Tibial artery (tissue), 4 donors: ENCODE measurements around the gene SLIT3.

Experiments
- DNase-seq, 2 donors: peaks; one replicate each; pipeline ENCODE4 v3.0.0-alpha.2; 2019
- H3K27ac ChIP-seq, 2 donors: fragments of 200-600 bp; sonication (generic) in 1 of 2; 1 replicate in 1 of 2; 2 replicates in 1 of 2; pipeline ENCODE4 v1.5.1; 2018 to 2019; ENCODE audit warnings: mild to moderate bottlenecking in 1 of 2
- H3K27me3 ChIP-seq, 2 donors: fragments of 200-600 bp; sonication (generic) in 1 of 2; one replicate each; pipeline versions ENCODE4 v1.5.1 to v1.6.0; 2016 to 2019
- H3K36me3 ChIP-seq, 3 donors: fragments of 200-600 bp; sonication (generic) in 2 of 3; one replicate each; pipeline ENCODE4 v1.5.1; 2016 to 2019; ENCODE audit warnings: mild to moderate bottlenecking in 2 of 3
- H3K4me1 ChIP-seq, 4 donors: fragments of 200-600 bp; sonication (generic) in 2 of 4; 1 replicate in 3 of 4; 2 replicates in 1 of 4; pipeline ENCODE4 v1.5.1; 2016 to 2019
- H3K4me3 ChIP-seq, 2 donors: fragments of 200-600 bp; sonication (generic) in 1 of 2; 1 replicate in 1 of 2; 2 replicates in 1 of 2; pipeline ENCODE4 v1.5.1; 2018 to 2019; ENCODE audit warnings: mild to moderate bottlenecking in 2 of 2
- H3K9me3 ChIP-seq, 3 donors: fragments of 200-600 bp; sonication (generic) in 1 of 3; one replicate each; pipeline ENCODE4 v1.5.1; 2016 to 2019
- CTCF ChIP-seq, 2 experiments: fragments of 200-600 bp in 1 of 2; fragments of 450-650 bp in 1 of 2; IDR thresholded peaks; one replicate each; pipeline ENCODE4 v1.5.1; 2017 to 2019; ENCODE audit warnings: antibody characterized with exemption in 2 of 2, mild to moderate bottlenecking in 1 of 2, moderate library complexity in 1 of 2
- intact Hi-C: fragments of 100-400 bp; cut with DNase I; formaldehyde crosslinking; loops from one replicate; pipeline ENCODE4 v1.15.0; 2023; ENCODE audit warnings: low total_unique reads

The SLIT3 gene

GRCh38 chr5:169299191-169299662 is 1.7 kb downstream of the SLIT3 start:
- Histone ChIP-seq H3K9me3 (no peaks in the 10 kb centered on the region), H3K27me3 (no peaks in the 10 kb centered on the region), H3K4me3 (peak overlapping the region; percentile 75 to 85), H3K36me3 (no peaks in the 10 kb centered on the region), H3K27ac (peak overlapping the region; percentile 91), H3K4me1 (peaks cover 0 to 62% (median 37%) of the 10 kb centered on the region in 4 donors)
- TF ChIP-seq CTCF (IDR thresholded peaks at IDR 0.05), result no peak
- intact Hi-C loops, result no loop called here
- no peak for DNase-seq

- no peak for DNase-seq
- H3K4me1 ChIP-seq, result peaks cover 0 to 67% (median 37%) of the 10 kb centered on the region in 4 donors
- H3K4me3 ChIP-seq, result peak overlapping the region; percentile 3 to 75
Observed at GRCh38 chr5:169298193-169298592, 2.7 kb downstream of the SLIT3 start.

GRCh38 chr5:169296419-169297143 is 4.4 kb downstream of the SLIT3 start:
- peak; percentile 85 to 88 for DNase-seq
- H3K27ac ChIP-seq, result peak overlapping the region; percentile 66 to 91
- intact Hi-C loops, result no loop called here

More at GRCh38 chr5:169298193-169298592, 2.7 kb downstream of the SLIT3 start:
- TF ChIP-seq CTCF (IDR thresholded peaks at IDR 0.05), result no peak
- peak overlapping the region; percentile 91 for H3K27ac ChIP-seq
- intact Hi-C loops, result no loop called here
- no peaks in the 10 kb centered on the region for H3K36me3 ChIP-seq
- no peaks in the 10 kb centered on the region for H3K27me3 ChIP-seq
- no peaks in the 10 kb centered on the region for H3K9me3 ChIP-seq

GRCh38 chr5:169295306-169295705 is 5.6 kb downstream of the SLIT3 start:
- Histone ChIP-seq H3K4me3 (no peak overlapping the region), H3K27me3 (no peaks in the 10 kb centered on the region), H3K27ac (peak overlapping the region in 1 of 2 donors; percentile 91), H3K9me3 (no peaks in the 10 kb centered on the region), H3K36me3 (no peaks in the 10 kb centered on the region), H3K4me1 (peaks cover 0 to 66% (median 31%) of the 10 kb centered on the region in 4 donors)
- intact Hi-C loops, result no loop called here
- DNase-seq, result no peak
- TF ChIP-seq CTCF (IDR thresholded peaks at IDR 0.05), result no peak

More at GRCh38 chr5:169296419-169297143, 4.4 kb downstream of the SLIT3 start:
- TF ChIP-seq CTCF (IDR thresholded peaks at IDR 0.05), result no peak
- Histone ChIP-seq H3K9me3 (no peaks in the 10 kb centered on the region), H3K4me1 (peaks cover 0 to 60% (median 35%) of the 10 kb centered on the region in 4 donors), H3K4me3 (no peak overlapping the region), H3K27me3 (no peaks in the 10 kb centered on the region), H3K36me3 (no peaks in the 10 kb centered on the region)

- TF ChIP-seq CTCF (IDR thresholded peaks at IDR 0.05), result no peak
- intact Hi-C loops, result no loop called here
- no peaks in the 10 kb centered on the region for H3K27me3 ChIP-seq
- H3K4me3 ChIP-seq, result no peak overlapping the region
- no peaks in the 10 kb centered on the region for H3K9me3 ChIP-seq
- peaks cover 0 to 73% (median 37%) of the 10 kb centered on the region in 4 donors for H3K4me1 ChIP-seq
- H3K27ac ChIP-seq, result no peak overlapping the region
- no peak for DNase-seq
- H3K36me3 ChIP-seq, result no peaks in the 10 kb centered on the region
Observed at GRCh38 chr5:169294621-169295020, 6.3 kb downstream of the SLIT3 start.
